GM19238 (cell line): Measurements from ENCODE around the gene LAMA1.
"Not testable (repeated sequence)": the region's sequence is repeated elsewhere in the genome, so short reads cannot be mapped to it uniquely, and the experiment has no call there.

Experiments used
- DNase-seq: peaks from one replicate; pipeline ENCODE4 v3.0.0; 2011; ENCODE audit warnings: low spot score; ENCODE audit not compliant: insufficient read length

Gene LAMA1

GRCh38 chr18:6950641-6951040 is 167.0 kb downstream of the LAMA1 start:
- no peak for DNase-seq

GRCh38 chr18:6949800-6950586 is 167.6 kb downstream of the LAMA1 start:
- DNase-seq, result no peak

- DNase-seq, result no peak
These were observed 169.1 kb downstream of the LAMA1 start for GRCh38 chr18:6948281-6949055.

- DNase-seq, result no peak
These were observed 170.1 kb downstream of the LAMA1 start for GRCh38 chr18:6947338-6948030.

GRCh38 chr18:6943143-6943542 is 174.5 kb downstream of the LAMA1 start:
- no peak for DNase-seq

GRCh38 chr18:6942742-6943141 is 174.9 kb downstream of the LAMA1 start:
- no peak for DNase-seq

- DNase-seq, result no peak
These were observed 175.6 kb downstream of the LAMA1 start for GRCh38 chr18:6941996-6942395.

- no peak for DNase-seq
These were observed 177.1 kb downstream of the LAMA1 start for GRCh38 chr18:6940451-6940850.

GRCh38 chr18:6939972-6940371 is 177.6 kb downstream of the LAMA1 start:
- DNase-seq, result no peak

- not testable (repeated sequence) for DNase-seq
These were observed 179.2 kb downstream of the LAMA1 start for GRCh38 chr18:6938403-6938802.

GRCh38 chr18:6938003-6938402 is 179.6 kb downstream of the LAMA1 start:
- no peak for DNase-seq

- DNase-seq, result no peak
These were observed 182.7 kb downstream of the LAMA1 start for GRCh38 chr18:6934859-6935258.

- DNase-seq, result no peak
These were observed 188.1 kb downstream of the LAMA1 start for GRCh38 chr18:6929370-6930102.

GRCh38 chr18:6928359-6928758 is 189.2 kb downstream of the LAMA1 start:
- no peak for DNase-seq

- no peak for DNase-seq
These were observed 190.4 kb downstream of the LAMA1 start for GRCh38 chr18:6927153-6927552.

GRCh38 chr18:6923220-6923619 is 194.4 kb downstream of the LAMA1 start:
- DNase-seq, result no peak

- DNase-seq, result no peak
These were observed 196.0 kb downstream of the LAMA1 start for GRCh38 chr18:6921571-6921970.

GRCh38 chr18:6920099-6920955 is 197.3 kb downstream of the LAMA1 start:
- DNase-seq, result peak; percentile 7

- no peak for DNase-seq
These were observed 200.5 kb downstream of the LAMA1 start for GRCh38 chr18:6917072-6917471.

GRCh38 chr18:6901286-6901926 is 216.2 kb downstream of the LAMA1 start:
- no peak for DNase-seq
